ENCODE data around the gene SRRM3.

The SRRM3 gene

DNA sequence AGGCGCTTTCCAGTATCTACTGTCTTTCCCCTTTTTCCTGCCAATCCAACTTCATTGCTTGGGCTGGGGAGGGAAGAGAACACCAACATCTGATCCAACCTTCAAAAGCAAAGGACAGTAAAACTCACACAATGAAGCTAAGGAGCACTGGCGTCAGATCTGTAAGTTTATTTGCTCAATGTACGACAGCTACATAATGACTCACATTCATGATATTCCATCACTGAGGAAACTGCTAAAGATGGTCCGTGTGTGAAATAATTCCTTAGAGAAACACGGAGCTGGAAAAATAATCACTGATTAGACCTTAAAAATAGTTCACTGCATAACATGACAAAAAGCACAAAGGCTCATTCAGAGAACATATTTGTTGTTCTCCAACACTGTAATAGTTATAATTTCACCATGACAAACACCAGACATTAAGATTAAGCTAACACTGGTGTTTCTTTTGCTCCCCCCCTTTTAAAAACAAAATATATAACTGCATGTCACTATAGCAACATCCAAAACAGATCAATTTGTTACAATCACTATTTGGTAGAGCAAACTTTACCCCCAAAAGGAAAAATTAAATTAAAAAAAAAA lies 125.0 kb downstream of the SRRM3 start:
- TF ChIP-seq, protein P1, sequence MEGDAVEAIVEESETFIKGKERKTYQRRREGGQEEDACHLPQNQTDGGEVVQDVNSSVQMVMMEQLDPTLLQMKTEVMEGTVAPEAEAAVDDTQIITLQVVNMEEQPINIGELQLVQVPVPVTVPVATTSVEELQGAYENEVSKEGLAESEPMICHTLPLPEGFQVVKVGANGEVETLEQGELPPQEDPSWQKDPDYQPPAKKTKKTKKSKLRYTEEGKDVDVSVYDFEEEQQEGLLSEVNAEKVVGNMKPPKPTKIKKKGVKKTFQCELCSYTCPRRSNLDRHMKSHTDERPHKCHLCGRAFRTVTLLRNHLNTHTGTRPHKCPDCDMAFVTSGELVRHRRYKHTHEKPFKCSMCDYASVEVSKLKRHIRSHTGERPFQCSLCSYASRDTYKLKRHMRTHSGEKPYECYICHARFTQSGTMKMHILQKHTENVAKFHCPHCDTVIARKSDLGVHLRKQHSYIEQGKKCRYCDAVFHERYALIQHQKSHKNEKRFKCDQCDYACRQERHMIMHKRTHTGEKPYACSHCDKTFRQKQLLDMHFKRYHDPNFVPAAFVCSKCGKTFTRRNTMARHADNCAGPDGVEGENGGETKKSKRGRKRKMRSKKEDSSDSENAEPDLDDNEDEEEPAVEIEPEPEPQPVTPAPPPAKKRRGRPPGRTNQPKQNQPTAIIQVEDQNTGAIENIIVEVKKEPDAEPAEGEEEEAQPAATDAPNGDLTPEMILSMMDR (conservative IDR thresholded peaks at IDR 0.05; ENCODE audit: low read length) = no peak
- no peak overlapping the region for H3K4me3 ChIP-seq (ENCODE audit: low read length)
- no peak for DNase-seq (ENCODE audit: low read depth)

GRCh38 chr7:76327610-76328009 lies 125.9 kb downstream of the SRRM3 start:
- TF ChIP-seq, protein P1 (conservative IDR thresholded peaks at IDR 0.05; ENCODE audit: low read length) = no peak
- DNase-seq (ENCODE audit: low read depth) = no peak
- no peak overlapping the region for H3K4me3 ChIP-seq (ENCODE audit: low read length)

- TF ChIP-seq, protein P1 (conservative IDR thresholded peaks at IDR 0.05; ENCODE audit: low read length) = no peak
- no peak overlapping the region for H3K4me3 ChIP-seq (ENCODE audit: low read length)
- DNase-seq (ENCODE audit: low read depth) = no peak
Observed at GRCh38 chr7:76328389-76328788, 126.7 kb downstream of the SRRM3 start.

GRCh38 chr7:76329479-76329878 lies 127.8 kb downstream of the SRRM3 start:
- TF ChIP-seq, protein P1 (conservative IDR thresholded peaks at IDR 0.05; ENCODE audit: low read length) = no peak
- no peak overlapping the region for H3K4me3 ChIP-seq (ENCODE audit: low read length)
- no peak for DNase-seq (ENCODE audit: low read depth)

- no peak overlapping the region for H3K4me3 ChIP-seq (ENCODE audit: low read length)
- no peak for DNase-seq (ENCODE audit: low read depth)
- TF ChIP-seq, protein P1 (conservative IDR thresholded peaks at IDR 0.05; ENCODE audit: low read length) = no peak
Observed at GRCh38 chr7:76330261-76330660, 128.6 kb downstream of the SRRM3 start.

DNA sequence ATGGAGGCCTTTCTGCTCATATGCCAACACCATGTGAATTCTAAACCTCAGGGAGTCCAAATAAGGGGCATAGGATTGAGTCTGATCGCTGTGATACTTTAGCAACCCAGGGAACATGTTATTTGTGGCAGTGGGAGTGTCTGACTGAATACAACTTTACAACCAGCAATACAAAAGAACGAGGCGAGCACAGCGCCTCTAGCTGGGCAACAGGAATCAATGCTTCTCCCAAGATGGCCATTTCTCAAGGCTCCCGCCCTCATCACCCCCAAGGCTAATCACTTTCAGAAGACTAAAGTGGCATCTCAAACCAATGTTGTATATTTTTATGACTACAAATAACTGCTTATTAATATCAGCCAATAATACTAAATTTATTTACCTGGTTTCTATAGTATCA lies 129.0 kb downstream of the SRRM3 start:
- DNase-seq (ENCODE audit: low read depth) = no peak
- H3K4me3 ChIP-seq (ENCODE audit: low read length) = no peak overlapping the region
- TF ChIP-seq, protein P1 (conservative IDR thresholded peaks at IDR 0.05; ENCODE audit: low read length) = no peak

DNA sequence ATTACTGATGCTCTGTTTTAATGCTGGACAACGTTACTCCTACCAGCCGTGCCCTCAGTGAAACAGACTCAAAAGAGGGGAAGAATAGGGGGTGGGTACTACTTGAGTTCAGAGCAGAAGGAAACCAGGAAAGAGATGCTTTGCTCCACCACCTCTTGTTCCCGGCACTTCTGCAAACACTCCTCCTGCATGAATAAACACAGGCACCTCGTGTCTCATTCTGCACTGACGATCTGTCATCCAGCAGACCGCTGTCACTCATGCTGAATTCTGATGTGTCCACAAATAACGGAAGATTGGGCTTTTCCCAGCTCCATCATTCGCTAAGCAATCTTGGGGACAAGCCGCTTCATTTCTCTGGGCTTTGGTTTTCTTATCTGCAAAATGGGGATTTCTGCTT lies 130.4 kb downstream of the SRRM3 start:
- TF ChIP-seq, protein P1 (conservative IDR thresholded peaks at IDR 0.05; ENCODE audit: low read length) = no peak
- DNase-seq (ENCODE audit: low read depth) = no peak
- H3K4me3 ChIP-seq (ENCODE audit: low read length) = no peak overlapping the region

Data from AG10803 (cell line).